ENCODE data around the gene NOD2. TPM values are rescaled to one million over a fixed set of nuclear protein-coding genes. Genes with fewer than 3 reads are reported as not detected.

NOD2 gene
- polyA plus RNA-seq (2013, experiment 1 of 2) = 0.07 TPM
- polyA plus RNA-seq (2013, experiment 2 of 2) = 0.05 TPM

DNA sequence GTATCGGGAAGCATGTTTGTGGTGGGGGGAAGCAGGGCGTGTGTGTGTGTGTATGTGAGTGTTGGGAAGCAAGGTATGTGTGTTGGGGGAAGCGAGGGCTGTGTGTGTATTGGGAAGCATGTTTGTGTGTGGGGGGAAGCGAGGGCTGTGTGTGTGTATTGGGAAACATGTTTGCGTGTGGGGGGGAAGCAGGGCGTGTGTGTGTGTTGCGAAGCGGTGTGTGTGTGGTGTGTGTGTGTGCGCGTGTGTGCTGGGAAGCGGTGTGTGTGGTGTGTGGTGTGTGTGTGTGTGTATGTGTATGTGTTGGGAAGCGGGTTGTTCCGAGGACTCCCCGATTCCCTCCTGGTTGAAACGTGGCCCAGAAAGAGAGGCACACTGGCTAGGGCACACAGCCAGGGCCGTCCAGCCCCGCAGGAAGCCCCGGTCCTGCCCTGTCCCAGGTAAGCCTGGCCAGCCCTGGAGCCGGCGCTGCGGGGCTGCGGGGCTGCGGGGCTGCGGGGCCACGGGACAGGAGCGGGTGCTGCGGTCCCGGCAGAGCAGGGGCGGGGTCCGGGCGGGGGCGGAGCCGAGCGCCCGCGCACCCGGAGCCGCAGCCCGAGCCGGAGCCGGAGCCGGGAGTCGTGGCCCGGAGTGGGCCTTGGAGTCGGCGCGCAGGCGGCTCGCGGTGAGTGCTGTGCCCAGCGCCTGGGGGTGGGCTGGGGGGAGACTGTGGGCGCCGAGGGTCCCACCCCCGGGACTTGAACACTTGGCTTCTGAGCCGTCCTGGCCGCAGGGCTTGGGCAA is at the start of gene NOD2:
TSS of gene NOD2 (plus strand) at position 608 of the 783 bp plus-strand sequence. CDS start 5,890 bp downstream, outside the sequence.
- no peaks in the 10 kb centered on the region for H3K36me3 ChIP-seq (ENCODE audit: control insufficient read depth, insufficient read depth, low read length)
- no peaks in the 10 kb centered on the region for H3K9me3 ChIP-seq (ENCODE audit: control insufficient read depth, low read length)
- peak within 1 kb of the TSS; percentile 18 for H3K4me3 ChIP-seq (ENCODE audit: extremely low read depth, insufficient read depth, low read length, poor library complexity, severe bottlenecking)
- H3K27ac ChIP-seq (ENCODE audit: low read depth, low read length, severe bottlenecking) = no peak within 1 kb of the TSS
- H3K4me1 ChIP-seq (ENCODE audit: control insufficient read depth, insufficient read depth, low read length, poor library complexity, severe bottlenecking) = peaks cover under 1% of the 10 kb centered on the region
- 23 to 31% methylated on average over 25 to 39 of the region's 56 CpGs for WGBS, 2 experiments (ENCODE audit: insufficient coverage in 2 of 2)

- 95 to 100% methylated on average over 2 to 5 of the region's 5 CpGs for whole genome bisulfite sequencing, 2 experiments (ENCODE audit: insufficient coverage in 2 of 2)
- no peaks in the 10 kb centered on the region for H3K4me1 ChIP-seq (ENCODE audit: control insufficient read depth, insufficient read depth, low read length, poor library complexity, severe bottlenecking)
- H3K4me3 ChIP-seq (ENCODE audit: extremely low read depth, insufficient read depth, low read length, poor library complexity, severe bottlenecking) = no peak overlapping the region
- H3K36me3 ChIP-seq (ENCODE audit: control insufficient read depth, insufficient read depth, low read length) = peaks cover 7% of the 10 kb centered on the region
- H3K27ac ChIP-seq (ENCODE audit: low read depth, low read length, severe bottlenecking) = no peak overlapping the region
- H3K9me3 ChIP-seq (ENCODE audit: control insufficient read depth, low read length) = no peaks in the 10 kb centered on the region
Measured at GRCh38 chr16:50644245-50644644, 49.2 kb upstream of the NOD2 start.

DNA sequence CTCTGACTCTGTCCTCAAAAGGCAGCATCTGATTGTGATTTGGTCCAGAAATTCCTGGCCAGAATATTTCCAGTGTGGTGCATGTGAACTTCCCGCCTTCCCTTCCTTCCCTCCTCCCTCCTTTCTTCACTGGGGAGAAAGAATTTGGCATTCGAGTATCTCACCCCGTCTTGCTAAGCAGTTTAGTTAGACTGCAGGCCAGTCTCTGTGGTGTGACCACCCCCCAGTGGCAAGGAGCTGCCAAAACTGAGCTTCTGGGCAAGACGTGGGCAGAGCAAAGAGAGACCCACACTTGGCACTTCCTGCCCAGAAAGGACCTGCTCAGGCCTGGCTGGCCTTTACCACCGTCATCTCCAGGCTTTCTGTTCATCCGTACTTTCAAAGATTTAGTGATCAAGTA is 48.7 kb upstream of the NOD2 start:
- 50 to 65% methylated on average over 2 to 6 of the region's 6 CpGs for WGBS, 2 experiments (ENCODE audit: insufficient coverage in 2 of 2)
- H3K4me1 ChIP-seq (ENCODE audit: control insufficient read depth, insufficient read depth, low read length, poor library complexity, severe bottlenecking) = no peaks in the 10 kb centered on the region
- peak overlapping the region; percentile 32 for H3K27ac ChIP-seq (ENCODE audit: low read depth, low read length, severe bottlenecking)
- H3K36me3 ChIP-seq (ENCODE audit: control insufficient read depth, insufficient read depth, low read length) = peaks cover 7% of the 10 kb centered on the region
- H3K4me3 ChIP-seq (ENCODE audit: extremely low read depth, insufficient read depth, low read length, poor library complexity, severe bottlenecking) = no peak overlapping the region
- H3K9me3 ChIP-seq (ENCODE audit: control insufficient read depth, low read length) = no peaks in the 10 kb centered on the region

DNA sequence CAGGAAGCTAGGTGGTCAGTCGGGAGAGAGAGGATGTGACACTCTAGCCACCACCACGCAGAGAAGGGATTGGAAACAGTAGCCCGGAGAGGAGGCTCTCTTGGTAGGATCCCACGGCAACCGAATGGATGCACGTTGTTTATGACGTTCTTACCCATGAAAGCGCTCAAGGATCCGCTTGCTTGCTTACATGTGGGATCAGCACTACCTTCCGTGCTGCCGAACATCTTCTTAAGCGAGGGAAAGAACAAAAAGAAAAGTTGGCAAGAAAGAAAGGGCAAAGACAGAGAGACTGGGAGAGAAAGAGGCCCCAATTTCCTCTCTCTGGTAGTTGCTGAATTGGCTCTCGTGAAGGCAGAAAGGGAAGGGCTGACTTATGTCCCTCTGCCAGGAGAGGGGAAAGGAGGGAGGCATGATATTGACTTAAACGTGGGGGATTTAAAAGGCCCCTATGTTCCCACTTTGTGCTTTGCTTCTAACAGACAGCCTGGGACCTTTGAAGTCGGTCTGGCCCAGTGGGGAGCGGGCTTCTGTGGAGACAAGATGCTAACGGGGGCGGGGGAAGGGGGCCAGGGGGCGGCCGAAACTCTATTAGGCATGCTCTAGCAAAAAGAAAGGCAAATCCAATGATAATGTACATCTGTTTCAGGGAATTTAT is 47.7 kb upstream of the NOD2 start:
- Histone ChIP-seq H3K36me3 (ENCODE audit: control insufficient read depth, insufficient read depth, low read length) (peaks cover 7% of the 10 kb centered on the region), H3K9me3 (ENCODE audit: control insufficient read depth, low read length) (no peaks in the 10 kb centered on the region), H3K4me1 (ENCODE audit: control insufficient read depth, insufficient read depth, low read length, poor library complexity, severe bottlenecking) (no peaks in the 10 kb centered on the region), H3K27ac (ENCODE audit: low read depth, low read length, severe bottlenecking) (peak overlapping the region; percentile 44), H3K4me3 (ENCODE audit: extremely low read depth, insufficient read depth, low read length, poor library complexity, severe bottlenecking) (no peak overlapping the region)
- 62 to 64% methylated on average over 12 to 14 of the region's 20 CpGs for WGBS, 2 experiments (ENCODE audit: insufficient coverage in 2 of 2)

DNA sequence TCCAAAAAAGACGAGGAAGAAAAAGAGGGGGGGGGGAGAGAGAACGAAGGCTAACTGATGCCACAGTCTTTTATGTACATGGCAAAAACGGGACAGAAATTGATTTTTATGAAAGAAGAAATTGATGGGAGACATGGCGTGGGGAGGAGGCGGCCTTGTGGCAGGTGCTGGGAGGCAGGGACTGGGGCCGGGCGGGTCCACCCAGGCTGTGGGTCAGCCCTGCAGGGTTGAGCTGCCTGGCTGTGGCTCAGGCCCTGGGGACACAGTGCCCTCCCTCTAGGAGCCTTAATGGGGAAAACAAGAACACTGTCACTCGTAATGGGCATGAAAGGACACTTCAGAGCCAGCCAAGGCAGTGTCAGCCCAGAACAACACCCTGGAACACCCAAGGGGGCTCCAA is 47.1 kb upstream of the NOD2 start:
- H3K9me3 ChIP-seq (ENCODE audit: control insufficient read depth, low read length) = no peaks in the 10 kb centered on the region
- no peak overlapping the region for H3K27ac ChIP-seq (ENCODE audit: low read depth, low read length, severe bottlenecking)
- no peak overlapping the region for H3K4me3 ChIP-seq (ENCODE audit: extremely low read depth, insufficient read depth, low read length, poor library complexity, severe bottlenecking)
- no peaks in the 10 kb centered on the region for H3K4me1 ChIP-seq (ENCODE audit: control insufficient read depth, insufficient read depth, low read length, poor library complexity, severe bottlenecking)
- 75 to 76% methylated on average over 8 of the region's 8 CpGs for WGBS, 2 experiments (ENCODE audit: insufficient coverage in 2 of 2)
- peaks cover 7% of the 10 kb centered on the region for H3K36me3 ChIP-seq (ENCODE audit: control insufficient read depth, insufficient read depth, low read length)

GRCh38 chr16:50651835-50652438 is 41.5 kb upstream of the NOD2 start:
- Histone ChIP-seq H3K4me1 (ENCODE audit: control insufficient read depth, insufficient read depth, low read length, poor library complexity, severe bottlenecking) (peaks cover 2% of the 10 kb centered on the region), H3K4me3 (ENCODE audit: extremely low read depth, insufficient read depth, low read length, poor library complexity, severe bottlenecking) (no peak overlapping the region), H3K36me3 (ENCODE audit: control insufficient read depth, insufficient read depth, low read length) (no peaks in the 10 kb centered on the region), H3K27ac (ENCODE audit: low read depth, low read length, severe bottlenecking) (no peak overlapping the region), H3K9me3 (ENCODE audit: control insufficient read depth, low read length) (no peaks in the 10 kb centered on the region)
- 94 to 100% methylated on average over 1 to 2 of the region's 3 CpGs for WGBS, 2 experiments (ENCODE audit: insufficient coverage in 2 of 2)

DNA sequence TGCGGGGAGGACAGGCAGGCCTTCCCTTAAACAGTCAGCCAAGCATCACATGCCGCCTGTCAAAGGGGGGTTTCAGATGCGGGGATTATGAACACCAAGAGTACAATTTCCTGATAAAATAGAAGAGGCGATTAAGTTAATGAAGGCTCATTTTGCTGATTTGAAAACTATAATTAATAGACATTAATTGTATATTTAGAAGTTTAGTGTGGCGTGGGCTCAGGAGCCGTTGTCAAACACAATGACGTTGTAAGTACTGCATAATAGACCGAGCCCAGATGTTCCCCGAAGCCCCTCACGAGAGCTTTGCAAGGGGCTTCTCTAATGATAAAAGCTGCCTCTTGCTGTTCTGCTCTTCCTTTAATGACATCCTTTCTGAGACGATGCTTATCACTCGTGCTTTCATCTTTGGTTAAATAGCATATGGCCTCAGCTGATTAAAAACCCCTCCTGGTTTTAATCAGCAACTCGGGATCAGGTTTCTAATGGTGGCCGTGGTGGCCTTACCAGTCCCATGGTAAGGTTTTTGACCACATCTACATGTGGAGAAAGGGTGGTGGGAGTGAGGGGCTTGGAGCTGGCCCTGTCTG is 40.5 kb upstream of the NOD2 start:
- Histone ChIP-seq H3K36me3 (ENCODE audit: control insufficient read depth, insufficient read depth, low read length) (no peaks in the 10 kb centered on the region), H3K4me3 (ENCODE audit: extremely low read depth, insufficient read depth, low read length, poor library complexity, severe bottlenecking) (no peak overlapping the region), H3K4me1 (ENCODE audit: control insufficient read depth, insufficient read depth, low read length, poor library complexity, severe bottlenecking) (peaks cover 5% of the 10 kb centered on the region), H3K27ac (ENCODE audit: low read depth, low read length, severe bottlenecking) (no peak overlapping the region), H3K9me3 (ENCODE audit: control insufficient read depth, low read length) (no peaks in the 10 kb centered on the region)
- WGBS, 2 experiments (ENCODE audit: insufficient coverage in 2 of 2) = 74 to 75% methylated on average over 11 to 13 of the region's 14 CpGs

DNA sequence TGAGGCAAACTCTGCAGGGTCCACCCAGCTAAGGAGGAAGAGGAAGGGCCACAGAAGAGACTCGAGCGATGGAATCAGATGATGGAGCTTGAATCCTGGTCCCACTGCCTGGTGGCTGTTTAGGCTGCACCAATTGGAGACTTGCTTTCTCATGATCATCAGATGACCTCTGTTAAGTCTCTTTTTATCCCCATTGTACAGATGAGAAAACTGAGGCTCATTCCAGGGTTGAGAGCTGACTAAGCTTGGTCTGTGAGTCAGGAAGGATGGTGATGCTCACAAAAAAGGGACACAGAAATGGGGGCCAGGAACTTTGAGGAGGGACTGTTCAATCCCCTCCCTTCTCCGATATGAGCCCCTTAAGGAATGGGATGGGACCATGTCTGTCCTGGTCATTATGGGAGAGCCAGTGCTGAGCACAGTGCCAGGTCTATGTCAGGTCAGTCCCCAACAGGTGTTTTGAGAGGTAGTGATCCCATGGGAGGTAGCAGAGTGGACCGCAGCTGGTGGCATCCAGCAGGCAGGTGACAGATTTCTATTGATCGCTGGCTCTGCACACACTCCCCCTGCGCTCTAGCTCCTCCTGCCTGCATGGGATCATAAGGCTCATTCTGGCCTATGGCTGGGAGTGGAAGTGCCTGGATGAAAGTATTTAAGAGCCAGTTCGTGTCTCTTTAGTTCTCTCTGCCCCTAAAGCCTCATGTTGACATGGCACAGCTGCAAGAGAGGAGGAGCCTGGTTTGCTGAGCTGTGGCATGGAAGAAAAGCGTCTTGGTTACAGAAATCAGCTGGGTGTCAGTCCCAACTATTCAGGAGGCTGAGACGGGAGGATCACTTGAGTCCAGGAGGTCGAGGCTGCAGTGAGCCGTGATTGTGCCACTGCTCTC is 39.5 kb upstream of the NOD2 start:
- 87 to 95% methylated on average over 11 of the region's 11 CpGs for WGBS, 2 experiments (ENCODE audit: insufficient coverage in 2 of 2)
- no peak overlapping the region for H3K27ac ChIP-seq (ENCODE audit: low read depth, low read length, severe bottlenecking)
- peaks cover 5% of the 10 kb centered on the region for H3K4me1 ChIP-seq (ENCODE audit: control insufficient read depth, insufficient read depth, low read length, poor library complexity, severe bottlenecking)
- no peaks in the 10 kb centered on the region for H3K36me3 ChIP-seq (ENCODE audit: control insufficient read depth, insufficient read depth, low read length)
- no peaks in the 10 kb centered on the region for H3K9me3 ChIP-seq (ENCODE audit: control insufficient read depth, low read length)
- no peak overlapping the region for H3K4me3 ChIP-seq (ENCODE audit: extremely low read depth, insufficient read depth, low read length, poor library complexity, severe bottlenecking)

- Histone ChIP-seq H3K4me1 (ENCODE audit: control insufficient read depth, insufficient read depth, low read length, poor library complexity, severe bottlenecking) (peaks cover 5% of the 10 kb centered on the region), H3K4me3 (ENCODE audit: extremely low read depth, insufficient read depth, low read length, poor library complexity, severe bottlenecking) (no peak overlapping the region), H3K36me3 (ENCODE audit: control insufficient read depth, insufficient read depth, low read length) (no peaks in the 10 kb centered on the region), H3K9me3 (ENCODE audit: control insufficient read depth, low read length) (no peaks in the 10 kb centered on the region), H3K27ac (ENCODE audit: low read depth, low read length, severe bottlenecking) (no peak overlapping the region)
- WGBS, 2 experiments (ENCODE audit: insufficient coverage in 2 of 2) = 89 to 96% methylated on average over 3 of the region's 3 CpGs
Measured at GRCh38 chr16:50655558-50656055, 37.8 kb upstream of the NOD2 start.

DNA sequence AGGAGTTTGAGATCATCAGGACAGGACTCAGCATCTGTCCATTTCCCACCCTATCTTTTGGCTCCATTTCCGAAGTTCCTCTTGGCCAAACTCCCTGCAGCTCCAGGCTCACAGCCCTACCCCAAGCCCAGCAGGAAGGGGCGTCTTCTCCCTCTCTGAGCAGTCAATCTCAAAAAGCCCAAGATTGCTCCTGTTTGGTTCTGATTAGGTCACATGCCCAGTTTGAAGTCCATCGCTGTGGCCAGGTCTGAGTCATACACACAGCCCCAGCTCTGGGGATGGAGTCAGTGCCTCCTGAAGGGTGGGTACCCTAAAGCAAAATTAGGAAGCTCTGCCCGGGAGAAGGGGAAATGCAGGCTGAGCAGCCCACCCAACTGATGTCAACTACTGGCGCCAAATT is 36.2 kb upstream of the NOD2 start:
- H3K9me3 ChIP-seq (ENCODE audit: control insufficient read depth, low read length) = no peaks in the 10 kb centered on the region
- 76 to 77% methylated on average over 4 of the region's 5 CpGs for WGBS, 2 experiments (ENCODE audit: insufficient coverage in 2 of 2)
- H3K4me1 ChIP-seq (ENCODE audit: control insufficient read depth, insufficient read depth, low read length, poor library complexity, severe bottlenecking) = peaks cover 5% of the 10 kb centered on the region
- no peak overlapping the region for H3K27ac ChIP-seq (ENCODE audit: low read depth, low read length, severe bottlenecking)
- no peaks in the 10 kb centered on the region for H3K36me3 ChIP-seq (ENCODE audit: control insufficient read depth, insufficient read depth, low read length)
- no peak overlapping the region for H3K4me3 ChIP-seq (ENCODE audit: extremely low read depth, insufficient read depth, low read length, poor library complexity, severe bottlenecking)
